ENCODE measurements around the gene CPNE5. TPM values are rescaled to one million over a fixed set of nuclear protein-coding genes. Genes with fewer than 3 reads are reported as not detected.

CPNE5 gene
- total and polyA plus RNA-seq, 2 donors from 2014 or later = 3.7 to 7.1 TPM

DNA sequence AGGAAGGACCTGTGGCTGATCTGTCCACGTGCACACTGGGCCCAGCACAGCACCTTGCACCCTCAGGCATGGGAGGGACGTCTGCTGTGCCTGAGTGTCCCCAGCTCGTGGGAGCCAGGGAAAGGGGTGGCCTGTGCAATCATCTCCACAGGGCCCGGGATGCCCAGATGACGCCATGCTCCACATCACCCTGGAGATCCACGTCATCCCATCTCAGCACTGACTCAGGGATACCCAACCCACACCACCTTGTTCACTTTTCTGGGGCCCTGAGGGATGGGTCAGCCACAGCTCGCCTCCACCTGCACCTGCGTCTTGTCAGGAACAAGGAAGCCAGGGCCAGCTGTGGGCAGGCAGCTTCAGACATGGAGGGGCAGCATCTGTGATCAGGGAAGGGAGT is 93.4 kb downstream of the CPNE5 start:
- Histone ChIP-seq H3K4me1 (ENCODE audit: control insufficient read depth in 2 of 3, insufficient read depth in 2 of 3, low read depth in 1 of 3, low read length in 3 of 3) (no peaks in the 10 kb centered on the region), H3K36me3 (ENCODE audit: control insufficient read depth in 2 of 3, insufficient read depth in 3 of 3, low read length in 3 of 3) (no peaks in the 10 kb centered on the region), H3K9ac (ENCODE audit: low read length in 3 of 3) (no peak overlapping the region), H3K4me3 (ENCODE audit: low read length in 3 of 3) (no peak overlapping the region), H3K27me3 (ENCODE audit: control insufficient read depth, insufficient read depth, low read length) (no peaks in the 10 kb centered on the region), H3K9me3 (ENCODE audit: control insufficient read depth in 2 of 3, insufficient read depth in 1 of 3, low read length in 3 of 3) (peaks cover 0 to 10% (median 0%) of the 10 kb centered on the region in 3 donors), H3K27ac (ENCODE audit: low read depth in 2 of 2, low read length in 2 of 2) (no peak overlapping the region)
- intact Hi-C loops (cut with DNase I) = loop anchor here (10.0 kb wide), 1 partner anchor 51 kb away; the partner anchor contains the start of gene RAB44
- TF ChIP-seq, protein P1, sequence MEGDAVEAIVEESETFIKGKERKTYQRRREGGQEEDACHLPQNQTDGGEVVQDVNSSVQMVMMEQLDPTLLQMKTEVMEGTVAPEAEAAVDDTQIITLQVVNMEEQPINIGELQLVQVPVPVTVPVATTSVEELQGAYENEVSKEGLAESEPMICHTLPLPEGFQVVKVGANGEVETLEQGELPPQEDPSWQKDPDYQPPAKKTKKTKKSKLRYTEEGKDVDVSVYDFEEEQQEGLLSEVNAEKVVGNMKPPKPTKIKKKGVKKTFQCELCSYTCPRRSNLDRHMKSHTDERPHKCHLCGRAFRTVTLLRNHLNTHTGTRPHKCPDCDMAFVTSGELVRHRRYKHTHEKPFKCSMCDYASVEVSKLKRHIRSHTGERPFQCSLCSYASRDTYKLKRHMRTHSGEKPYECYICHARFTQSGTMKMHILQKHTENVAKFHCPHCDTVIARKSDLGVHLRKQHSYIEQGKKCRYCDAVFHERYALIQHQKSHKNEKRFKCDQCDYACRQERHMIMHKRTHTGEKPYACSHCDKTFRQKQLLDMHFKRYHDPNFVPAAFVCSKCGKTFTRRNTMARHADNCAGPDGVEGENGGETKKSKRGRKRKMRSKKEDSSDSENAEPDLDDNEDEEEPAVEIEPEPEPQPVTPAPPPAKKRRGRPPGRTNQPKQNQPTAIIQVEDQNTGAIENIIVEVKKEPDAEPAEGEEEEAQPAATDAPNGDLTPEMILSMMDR (IDR thresholded peaks at IDR 0.05; ENCODE audit: borderline replicate concordance, extremely low read depth, insufficient read depth) = no peak
- FAIRE-seq = no peak
- DNase-seq = no peak

DNA sequence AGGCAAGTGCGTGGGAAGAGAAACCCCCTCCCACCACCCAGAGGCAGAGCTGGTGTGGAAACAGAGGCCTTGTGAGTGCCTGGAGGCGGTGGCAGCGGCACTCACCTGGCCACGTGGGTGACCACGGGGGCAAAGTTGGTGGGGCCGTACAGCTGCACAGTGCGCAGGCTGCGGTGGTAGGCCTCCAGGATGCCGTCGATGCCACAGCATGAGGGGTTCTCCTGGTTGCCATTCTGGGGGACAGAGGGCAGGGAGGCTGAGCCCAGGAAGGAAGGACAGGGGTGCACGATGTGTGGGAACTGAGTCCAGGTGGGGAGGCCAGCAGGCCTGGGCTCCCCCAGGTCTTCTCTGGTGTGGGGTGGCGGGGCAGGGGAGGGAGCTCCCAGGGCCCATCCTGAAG is 94.0 kb downstream of the CPNE5 start:
- no peaks in the 10 kb centered on the region for H3K4me1 ChIP-seq (ENCODE audit: control insufficient read depth in 2 of 3, insufficient read depth in 2 of 3, low read depth in 1 of 3, low read length in 3 of 3)
- H3K27me3 ChIP-seq (ENCODE audit: control insufficient read depth, insufficient read depth, low read length) = no peaks in the 10 kb centered on the region
- no peak overlapping the region for H3K4me3 ChIP-seq (ENCODE audit: low read length in 3 of 3)
- FAIRE-seq (no peak), DNase-seq (no peak)
- no peak overlapping the region for H3K9ac ChIP-seq (ENCODE audit: low read length in 3 of 3)
- peaks cover 0 to 8% (median 0%) of the 10 kb centered on the region in 3 donors for H3K9me3 ChIP-seq (ENCODE audit: control insufficient read depth in 2 of 3, insufficient read depth in 1 of 3, low read length in 3 of 3)
- TF ChIP-seq, protein P1 (IDR thresholded peaks at IDR 0.05; ENCODE audit: borderline replicate concordance, extremely low read depth, insufficient read depth) = no peak
- intact Hi-C loops (cut with DNase I) = loop anchor here (10.0 kb wide), 1 partner anchor 50 kb away; the partner anchor contains the start of gene RAB44
- no peak overlapping the region for H3K27ac ChIP-seq (ENCODE audit: low read depth in 2 of 2, low read length in 2 of 2)
- H3K36me3 ChIP-seq (ENCODE audit: control insufficient read depth in 2 of 3, insufficient read depth in 3 of 3, low read length in 3 of 3) = no peaks in the 10 kb centered on the region

DNA sequence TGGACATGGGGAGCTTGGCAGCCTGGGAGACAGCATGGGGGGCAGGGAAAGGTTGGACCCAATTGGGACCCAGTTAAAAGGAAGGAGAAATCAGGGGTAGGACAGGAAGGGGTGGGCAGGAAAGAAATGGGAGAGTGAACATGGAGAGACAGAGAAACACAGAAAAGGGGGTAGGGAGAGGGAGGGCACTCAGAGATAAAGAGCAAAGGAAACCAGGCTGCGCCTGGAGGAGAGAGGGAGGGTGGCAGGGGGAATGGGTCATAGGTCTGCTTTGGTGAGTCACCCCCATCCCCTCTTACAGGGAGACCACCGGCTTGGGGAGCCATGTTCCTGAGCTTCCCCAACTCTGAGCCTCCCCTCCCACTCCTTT is 95.0 kb downstream of the CPNE5 start:
- FAIRE-seq (no peak), DNase-seq (no peak)
- Histone ChIP-seq H3K9me3 (ENCODE audit: control insufficient read depth in 2 of 3, insufficient read depth in 1 of 3, low read length in 3 of 3) (peaks cover 0 to 2% (median 0%) of the 10 kb centered on the region in 3 donors), H3K27me3 (ENCODE audit: control insufficient read depth, insufficient read depth, low read length) (no peaks in the 10 kb centered on the region), H3K27ac (ENCODE audit: low read depth in 2 of 2, low read length in 2 of 2) (no peak overlapping the region), H3K4me1 (ENCODE audit: control insufficient read depth in 2 of 3, insufficient read depth in 2 of 3, low read depth in 1 of 3, low read length in 3 of 3) (no peaks in the 10 kb centered on the region), H3K9ac (ENCODE audit: low read length in 3 of 3) (no peak overlapping the region), H3K4me3 (ENCODE audit: low read length in 3 of 3) (no peak overlapping the region), H3K36me3 (ENCODE audit: control insufficient read depth in 2 of 3, insufficient read depth in 3 of 3, low read length in 3 of 3) (no peaks in the 10 kb centered on the region)
- intact Hi-C loops (cut with DNase I) = loop anchor here (10.0 kb wide), 1 partner anchor 49 kb away; the partner anchor contains the start of gene RAB44
- TF ChIP-seq, protein P1 (IDR thresholded peaks at IDR 0.05; ENCODE audit: borderline replicate concordance, extremely low read depth, insufficient read depth) = no peak

Data from kidney (tissue), 14 donors.